Kidney capillary endothelial cell (primary cell): ENCODE measurements around the gene MME.
A peak's percentile ranks its signal among the peaks of the same experiment; 100 is the strongest.

ENCODE experiments used
- DNase-seq: peaks from one replicate; pipeline ENCODE4 v3.0.0-alpha.2; 2018; ENCODE audit warnings: low spot score

Gene MME

GRCh38 chr3:155147588-155147987, 67.5 kb downstream of the MME start:
- DNase-seq = no peak

- no peak for DNase-seq
These were observed 69.4 kb downstream of the MME start for GRCh38 chr3:155149494-155149893.

- no peak for DNase-seq
These were observed 73.4 kb downstream of the MME start for GRCh38 chr3:155153242-155154186.

- DNase-seq = no peak
These were observed 74.1 kb downstream of the MME start for GRCh38 chr3:155154255-155154654.

- no peak for DNase-seq
These were observed 78.4 kb downstream of the MME start for GRCh38 chr3:155158346-155159037.

GRCh38 chr3:155159301-155159700, 79.2 kb downstream of the MME start:
- DNase-seq = no peak

- DNase-seq = no peak
These were observed 81.6 kb downstream of the MME start for GRCh38 chr3:155161640-155162292.

GRCh38 chr3:155164306-155164705, 84.2 kb downstream of the MME start:
- DNase-seq = no peak

GRCh38 chr3:155166441-155166840, 86.3 kb downstream of the MME start:
- no peak for DNase-seq

- no peak for DNase-seq
These were observed 89.1 kb downstream of the MME start for GRCh38 chr3:155169197-155169596.

GRCh38 chr3:155173771-155174170, 93.7 kb downstream of the MME start:
- DNase-seq = no peak

GRCh38 chr3:155178810-155179436, 98.8 kb downstream of the MME start:
- DNase-seq = no peak

- DNase-seq = no peak
These were observed 99.3 kb downstream of the MME start for GRCh38 chr3:155179437-155179827.

GRCh38 chr3:155179966-155180757, 100.0 kb downstream of the MME start:
- no peak for DNase-seq

- no peak for DNase-seq
These were observed 102.3 kb downstream of the MME start for GRCh38 chr3:155182467-155182866.

GRCh38 chr3:155184011-155184410, 103.9 kb downstream of the MME start:
- DNase-seq = no peak

- peak; percentile 1 for DNase-seq
These were observed 105.5 kb downstream of the MME start for GRCh38 chr3:155185631-155186071.

- no peak for DNase-seq
These were observed 107.9 kb downstream of the MME start for GRCh38 chr3:155188031-155188430.

- DNase-seq = no peak
These were observed 109.4 kb downstream of the MME start for GRCh38 chr3:155189478-155189877.

- no peak for DNase-seq
These were observed 110.6 kb downstream of the MME start for GRCh38 chr3:155190691-155191090.

- DNase-seq = no peak
These were observed 113.0 kb downstream of the MME start for GRCh38 chr3:155192957-155193746.
